Astrocyte (in vitro differentiated cells and primary cell): Measurements from ENCODE around the gene TRPV2.

ENCODE experiments used
- CTCF ChIP-seq: IDR thresholded peaks from 2 replicates; pipeline ENCODE4 v1.5.1; 2011; ENCODE audit warnings: low read depth, mild to moderate bottlenecking, inconsistent platforms, low read length, moderate library complexity; ENCODE audit not compliant: insufficient read depth
- EZH2 ChIP-seq: IDR thresholded peaks from 2 replicates; pipeline ENCODE4 v1.6.1; 2012; ENCODE audit warnings: mild to moderate bottlenecking, low read length, inconsistent platforms; ENCODE audit not compliant: insufficient read depth

- TF ChIP-seq CTCF (no peak), EZH2 (no peak)
Observed at GRCh38 chr17:16371742-16372141, 43.6 kb upstream of the TRPV2 start.
